Smooth muscle cell (in vitro differentiated cells): Measurements from ENCODE around the gene RANGRF. TPM values are rescaled to one million over a fixed set of nuclear protein-coding genes. Genes with fewer than 3 reads are reported as not detected.

ENCODE experiments used
- DNase-seq: peaks from one replicate; lab custom pipeline; 2025; ENCODE audit not compliant: unreplicated experiment; lab: John Stamatoyannopoulos, UW
- H2AFZ ChIP-seq: fragments of 200-600 bp; sonication (generic); 2 replicates; pipeline ENCODE4 v1.6.0; 2016; ENCODE audit warnings: antibody characterized with exemption, low read depth, mild to moderate bottlenecking
- H3F3A ChIP-seq: fragments of 200-600 bp; sonication (generic); 2 replicates; pipeline ENCODE4 v1.6.0; 2017; ENCODE audit warnings: antibody characterized with exemption, low read depth
- H3K27ac ChIP-seq: fragments of 200-600 bp; sonication (generic); 2 replicates; pipeline ENCODE4 v1.5.1; 2016; ENCODE audit warnings: low read depth, mild to moderate bottlenecking
- H3K27me3 ChIP-seq: fragments of 200-600 bp; sonication (generic); 2 replicates; pipeline ENCODE4 v1.6.1; 2016; ENCODE audit warnings: low read depth, mild to moderate bottlenecking
- H3K36me3 ChIP-seq: fragments of 200-600 bp; sonication (generic); 2 replicates; pipeline ENCODE4 v1.5.1; 2016; ENCODE audit warnings: low read depth
- H3K4me1 ChIP-seq: fragments of 200-600 bp; sonication (generic); 2 replicates; pipeline ENCODE4 v1.5.1; 2016; ENCODE audit warnings: low read depth
- H3K4me2 ChIP-seq: fragments of 200-600 bp; sonication (generic); 2 replicates; pipeline ENCODE4 v1.6.0; 2016; ENCODE audit warnings: mild to moderate bottlenecking
- H3K4me3 ChIP-seq: fragments of 200-600 bp; sonication (generic); 2 replicates; pipeline ENCODE4 v1.5.1; 2016; ENCODE audit warnings: mild to moderate bottlenecking
- H3K79me2 ChIP-seq: fragments of 200-600 bp; sonication (generic); 2 replicates; pipeline ENCODE4 v1.6.0; 2016; ENCODE audit warnings: low read depth, mild to moderate bottlenecking
- H3K9ac ChIP-seq: fragments of 200-600 bp; sonication (generic); 2 replicates; pipeline ENCODE4 v1.6.0; 2016; ENCODE audit warnings: low read depth
- H3K9me3 ChIP-seq: fragments of 200-600 bp; sonication (generic); replicated peaks from 2 replicates; pipeline ENCODE4 v1.5.1; 2016; ENCODE audit warnings: low read depth
- H4K20me1 ChIP-seq: fragments of 200-600 bp; sonication (generic); 2 replicates; pipeline ENCODE4 v1.6.0; 2016; ENCODE audit warnings: low read depth
- WGBS: methylation state at CpG from one replicate; pipeline ENCODE4 v1.1.7; 2016; ENCODE audit warnings: low lambda C conversion rate; 5-methylcytosine and 5-hydroxymethylcytosine counted together
- polyA plus RNA-seq: library from polyadenylated mRNA; unstranded; fragments of >200 nt; fragmentation: Nextera tagmentation; extraction: Ambion mirVana; gene quantifications from 2 replicates; pipeline ENCODE4 v1.2.1, GENCODE V29; 2016
- total RNA-seq: library from RNA; depleted of rRNA; stranded (reverse); fragments of >200 nt; gene quantifications from 2 replicates; pipeline ENCODE4 v1.2.3, GENCODE V29; 2014
- TF ChIP-seq, protein P1 (sequence below): fragments of 200-600 bp; sonication (generic); IDR thresholded peaks from 2 replicates; pipeline ENCODE4 v1.5.1; 2017; ENCODE audit warnings: borderline replicate concordance, mild to moderate bottlenecking, antibody characterized with exemption; ENCODE audit not compliant: insufficient read depth, poor library complexity, severe bottlenecking

Gene RANGRF
- total and polyA plus RNA-seq, 2 experiments from 2014 or later: 13.4 to 44.9 TPM

DNA sequence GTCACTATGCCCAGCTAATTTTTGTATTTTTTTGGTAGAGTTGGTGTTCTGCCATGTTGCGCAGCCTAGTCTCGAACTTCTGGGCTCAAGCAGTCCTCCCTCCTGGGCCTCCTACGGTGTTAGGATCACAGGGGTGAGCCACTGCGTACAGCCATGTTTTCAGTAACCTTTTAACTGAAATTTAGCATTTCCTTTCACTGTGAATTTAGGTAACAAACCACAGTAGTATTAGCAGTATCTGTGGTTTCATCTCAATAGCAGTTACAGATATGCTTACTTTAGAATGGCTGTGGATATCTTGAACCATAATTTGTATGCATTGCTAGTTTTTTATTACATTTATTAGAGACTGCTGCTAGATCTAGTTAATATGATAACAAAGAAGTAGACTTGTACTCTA, 4.3 kb upstream of the RANGRF start:
- Histone ChIP-seq H3K79me2 (peaks cover under 1% of the 10 kb centered on the region), H2AFZ (no peak overlapping the region), H3F3A (no peaks in the 10 kb centered on the region), H4K20me1 (no peaks in the 10 kb centered on the region), H3K4me1 (no peaks in the 10 kb centered on the region), H3K27ac (no peak overlapping the region), H3K9ac (no peak overlapping the region), H3K4me2 (no peak overlapping the region), H3K9me3 (no peaks in the 10 kb centered on the region), H3K4me3 (no peak overlapping the region), H3K27me3 (no peaks in the 10 kb centered on the region), H3K36me3 (no peaks in the 10 kb centered on the region)
- TF ChIP-seq, protein P1, sequence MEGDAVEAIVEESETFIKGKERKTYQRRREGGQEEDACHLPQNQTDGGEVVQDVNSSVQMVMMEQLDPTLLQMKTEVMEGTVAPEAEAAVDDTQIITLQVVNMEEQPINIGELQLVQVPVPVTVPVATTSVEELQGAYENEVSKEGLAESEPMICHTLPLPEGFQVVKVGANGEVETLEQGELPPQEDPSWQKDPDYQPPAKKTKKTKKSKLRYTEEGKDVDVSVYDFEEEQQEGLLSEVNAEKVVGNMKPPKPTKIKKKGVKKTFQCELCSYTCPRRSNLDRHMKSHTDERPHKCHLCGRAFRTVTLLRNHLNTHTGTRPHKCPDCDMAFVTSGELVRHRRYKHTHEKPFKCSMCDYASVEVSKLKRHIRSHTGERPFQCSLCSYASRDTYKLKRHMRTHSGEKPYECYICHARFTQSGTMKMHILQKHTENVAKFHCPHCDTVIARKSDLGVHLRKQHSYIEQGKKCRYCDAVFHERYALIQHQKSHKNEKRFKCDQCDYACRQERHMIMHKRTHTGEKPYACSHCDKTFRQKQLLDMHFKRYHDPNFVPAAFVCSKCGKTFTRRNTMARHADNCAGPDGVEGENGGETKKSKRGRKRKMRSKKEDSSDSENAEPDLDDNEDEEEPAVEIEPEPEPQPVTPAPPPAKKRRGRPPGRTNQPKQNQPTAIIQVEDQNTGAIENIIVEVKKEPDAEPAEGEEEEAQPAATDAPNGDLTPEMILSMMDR: no peak
- 89% methylated on average over 4 of the region's 4 CpGs for WGBS
- DNase-seq: no peak

GRCh38 chr17:8285270-8286181, 2.9 kb upstream of the RANGRF start:
- peaks cover 4% of the 10 kb centered on the region for H3K4me1 ChIP-seq
- H3K27me3 ChIP-seq: no peaks in the 10 kb centered on the region
- no peaks in the 10 kb centered on the region for H3K9me3 ChIP-seq
- H3K79me2 ChIP-seq: peaks cover 7% of the 10 kb centered on the region
- no peaks in the 10 kb centered on the region for H4K20me1 ChIP-seq
- H3K4me2 ChIP-seq: no peak overlapping the region
- WGBS: 87% methylated on average over 10 of the region's 10 CpGs
- H3K9ac ChIP-seq: no peak overlapping the region
- no peak overlapping the region for H2AFZ ChIP-seq
- H3K36me3 ChIP-seq: no peaks in the 10 kb centered on the region
- no peak for DNase-seq
- no peak overlapping the region for H3K4me3 ChIP-seq
- H3K27ac ChIP-seq: no peak overlapping the region
- TF ChIP-seq, protein P1: no peak
- no peaks in the 10 kb centered on the region for H3F3A ChIP-seq

GRCh38 chr17:8287651-8288335, 677 bp upstream of the RANGRF start:
- H3K4me3 ChIP-seq: peak overlapping the region; percentile 88
- H2AFZ ChIP-seq: peak overlapping the region; percentile 96
- TF ChIP-seq, protein P1: no peak
- H3K27ac ChIP-seq: no peak overlapping the region
- peak overlapping the region; percentile 84 for H3K9ac ChIP-seq
- no peaks in the 10 kb centered on the region for H4K20me1 ChIP-seq
- H3K4me1 ChIP-seq: peaks cover 4% of the 10 kb centered on the region
- H3K4me2 ChIP-seq: peak overlapping the region; percentile 88
- H3K36me3 ChIP-seq: no peaks in the 10 kb centered on the region
- no peaks in the 10 kb centered on the region for H3F3A ChIP-seq
- H3K79me2 ChIP-seq: peaks cover 7% of the 10 kb centered on the region
- no peaks in the 10 kb centered on the region for H3K27me3 ChIP-seq
- 48% methylated on average over 19 of the region's 19 CpGs for WGBS
- no peaks in the 10 kb centered on the region for H3K9me3 ChIP-seq
- no peak for DNase-seq
